Uterus (tissue), 4 donors: ENCODE data around the gene TRANK1. TPM values are rescaled to one million over a fixed set of nuclear protein-coding genes. Genes with fewer than 3 reads are reported as not detected.

Source experiments
- DNase-seq, 2 donors: peaks; one replicate each; pipeline ENCODE4 v3.0.0-alpha.2; 2019 to 2020
- H3K27ac ChIP-seq, 2 donors: fragments of 200-600 bp; sonication (generic); 1 replicate in 1 of 2; 2 replicates in 1 of 2; pipeline ENCODE4 v1.5.1; 2016 to 2018
- H3K27me3 ChIP-seq, 2 donors: fragments of 200-600 bp; sonication (generic); one replicate each; pipeline ENCODE4 v1.5.1; 2018 to 2019; ENCODE audit warnings: control low read depth in 1 of 2
- H3K36me3 ChIP-seq, 2 donors: fragments of 200-600 bp; sonication (generic); one replicate each; pipeline ENCODE4 v1.5.1; 2019; ENCODE audit warnings: control low read depth in 1 of 2
- H3K4me1 ChIP-seq, 2 donors: fragments of 200-600 bp; sonication (generic); one replicate each; pipeline ENCODE4 v1.5.1; 2018 to 2019; ENCODE audit warnings: control low read depth in 1 of 2
- H3K4me3 ChIP-seq, 2 donors: fragments of 200-600 bp; sonication (generic); 1 replicate in 1 of 2; 2 replicates in 1 of 2; pipeline ENCODE4 v1.5.1; 2018 to 2019; ENCODE audit warnings: mild to moderate bottlenecking in 1 of 2
- H3K9me3 ChIP-seq, 2 donors: fragments of 200-600 bp; sonication (generic); one replicate each; pipeline ENCODE4 v1.5.1; 2019; ENCODE audit warnings: control low read depth in 1 of 2
- CTCF ChIP-seq, 4 experiments: fragments of 200-600 bp in 2 of 4; fragments of 450-650 bp in 2 of 4; sonication (generic) in 2 of 4; IDR thresholded peaks; one replicate each; pipeline ENCODE4 v1.5.1; 2016 to 2019; ENCODE audit warnings: antibody characterized with exemption in 4 of 4, mild to moderate bottlenecking in 2 of 4, moderate library complexity in 1 of 4
- POLR2A ChIP-seq, 2 donors: fragments of 450-650 bp; IDR thresholded peaks; one replicate each; pipeline ENCODE4 v1.6.1; 2016; ENCODE audit warnings: antibody characterized with exemption in 2 of 2, mild to moderate bottlenecking in 1 of 2, moderate library complexity in 1 of 2
- intact Hi-C: fragments of 100-400 bp; cut with DNase I; formaldehyde crosslinking; loops from one replicate; pipeline ENCODE4 v1.15.1; 2023; ENCODE audit warnings: low total_unique reads
- total RNA-seq, 4 donors: library from RNA; depleted of rRNA in 3 of 4; stranded (reverse); fragments of >200 nt in 3 of 4; gene quantifications; one replicate each; pipeline versions ENCODE4 v1.1.0 to v1.2.4, GENCODE V29; 2014 to 2023
- donor health status: DM: yes; HTN: yes; CAD: no.

The TRANK1 gene
- total RNA-seq, 4 donors from 2014 or later = 10.6 to 52.1 (median 21.6) TPM

DNA sequence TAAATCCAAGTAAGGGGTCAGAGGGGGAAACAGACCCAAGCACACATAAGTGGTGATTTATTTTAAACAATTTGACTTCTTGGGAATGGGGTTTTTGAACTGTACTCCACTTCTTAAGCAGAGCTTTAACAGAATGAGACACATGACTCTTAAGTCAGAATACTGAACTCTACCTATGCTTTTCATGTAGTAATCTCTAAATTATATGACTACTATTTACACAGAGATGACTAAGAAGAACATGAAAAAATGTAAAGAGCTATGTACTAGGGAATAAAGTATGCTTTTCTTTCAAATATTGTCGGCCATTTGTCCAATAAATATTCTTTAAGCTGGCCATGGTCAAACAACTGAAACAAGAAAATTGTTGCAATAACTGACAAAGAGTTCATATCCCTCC lies 35.2 kb downstream of the TRANK1 start:
- intact Hi-C loops = no loop called here
- Histone ChIP-seq H3K27me3 (no peaks in the 10 kb centered on the region), H3K9me3 (no peaks in the 10 kb centered on the region), H3K27ac (no peak overlapping the region), H3K4me1 (no peaks in the 10 kb centered on the region), H3K4me3 (no peak overlapping the region), H3K36me3 (no peaks in the 10 kb centered on the region)
- TF ChIP-seq CTCF (IDR thresholded peaks at IDR 0.05) = no peak
- TF ChIP-seq POLR2A (IDR thresholded peaks at IDR 0.05) = no peak
- no peak for DNase-seq

GRCh38 chr3:36909181-36909580 lies 35.7 kb downstream of the TRANK1 start:
- no peak for DNase-seq
- H3K4me3 ChIP-seq = no peak overlapping the region
- intact Hi-C loops = no loop called here
- H3K36me3 ChIP-seq = no peaks in the 10 kb centered on the region
- peak overlapping the region in 1 of 2 donors; percentile 79 for H3K27ac ChIP-seq
- H3K9me3 ChIP-seq = no peaks in the 10 kb centered on the region
- no peaks in the 10 kb centered on the region for H3K4me1 ChIP-seq
- no peak for TF ChIP-seq POLR2A (IDR thresholded peaks at IDR 0.05)
- no peak for TF ChIP-seq CTCF (IDR thresholded peaks at IDR 0.05)
- H3K27me3 ChIP-seq = no peaks in the 10 kb centered on the region

DNA sequence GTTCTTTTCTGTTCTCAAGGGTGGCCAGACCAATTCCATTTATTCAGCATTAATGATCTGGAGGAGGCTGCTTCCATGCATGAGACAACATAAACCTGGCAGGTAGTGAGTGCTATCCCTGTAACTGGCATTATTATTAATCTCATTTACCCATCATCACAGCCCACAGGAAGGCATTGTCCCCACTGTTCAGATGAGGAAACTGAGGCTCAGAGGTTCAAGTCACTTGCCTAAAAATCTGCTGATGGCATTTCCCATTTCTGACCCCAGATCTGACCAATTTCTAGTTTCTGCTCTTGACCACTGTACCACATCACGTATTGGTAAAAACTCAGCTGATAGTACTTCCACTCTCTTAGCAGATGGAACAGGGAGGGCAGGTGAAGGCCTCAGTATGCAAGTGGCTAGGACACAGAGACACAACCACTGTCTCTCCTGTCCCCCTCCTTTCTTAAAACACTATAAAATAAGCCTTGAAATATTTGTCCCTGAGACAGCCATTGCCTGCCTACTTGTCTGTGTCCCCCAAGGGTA lies 36.1 kb downstream of the TRANK1 start:
- no peaks in the 10 kb centered on the region for H3K9me3 ChIP-seq
- no peak for DNase-seq
- H3K27ac ChIP-seq = peak overlapping the region; percentile 74 to 79
- no peak for TF ChIP-seq CTCF (IDR thresholded peaks at IDR 0.05)
- intact Hi-C loops = no loop called here
- no peaks in the 10 kb centered on the region for H3K27me3 ChIP-seq
- no peaks in the 10 kb centered on the region for H3K36me3 ChIP-seq
- H3K4me1 ChIP-seq = no peaks in the 10 kb centered on the region
- H3K4me3 ChIP-seq = peak overlapping the region; percentile 35 to 41

GRCh38 chr3:36907911-36908646 lies 36.8 kb downstream of the TRANK1 start:
- DNase-seq = peak; percentile 38 to 40
- Histone ChIP-seq H3K36me3 (no peaks in the 10 kb centered on the region), H3K4me1 (no peaks in the 10 kb centered on the region), H3K9me3 (no peaks in the 10 kb centered on the region), H3K4me3 (peak overlapping the region; percentile 35 to 41), H3K27ac (peak overlapping the region; percentile 74 to 79), H3K27me3 (no peaks in the 10 kb centered on the region)
- TF ChIP-seq CTCF (IDR thresholded peaks at IDR 0.05) = no peak
- no peak for TF ChIP-seq POLR2A (IDR thresholded peaks at IDR 0.05)
- intact Hi-C loops = no loop called here

GRCh38 chr3:36906504-36907149 lies 38.2 kb downstream of the TRANK1 start:
- TF ChIP-seq CTCF (IDR thresholded peaks at IDR 0.05) (no peak), POLR2A (IDR thresholded peaks at IDR 0.05) (no peak)
- intact Hi-C loops = no loop called here
- H3K4me1 ChIP-seq = no peaks in the 10 kb centered on the region
- no peaks in the 10 kb centered on the region for H3K9me3 ChIP-seq
- no peaks in the 10 kb centered on the region for H3K27me3 ChIP-seq
- no peaks in the 10 kb centered on the region for H3K36me3 ChIP-seq
- DNase-seq = no peak
- peak overlapping the region; percentile 1 to 79 for H3K27ac ChIP-seq
- H3K4me3 ChIP-seq = no peak overlapping the region
